Subcutaneous adipose tissue (tissue), 4 donors: ENCODE results near the gene CFDP1. TPM values are rescaled to one million over a fixed set of nuclear protein-coding genes. Genes with fewer than 3 reads are reported as not detected.

Experiments
- total RNA-seq, 4 donors: library from RNA; depleted of rRNA; stranded (reverse); fragments of >200 nt; gene quantifications; one replicate each; pipeline ENCODE4 v1.1.0, GENCODE V29; 2016
- TF ChIP-seq, protein P1 (sequence below): fragments of 450-650 bp; IDR thresholded peaks from one replicate; pipeline ENCODE4 v1.5.1; 2016; ENCODE audit warnings: low read depth, mild to moderate bottlenecking, control low read depth, antibody characterized with exemption, moderate library complexity

CFDP1 gene
- total RNA-seq, 4 donors from 2014 or later, result 38.6 to 60.7 (median 57.0) TPM

DNA sequence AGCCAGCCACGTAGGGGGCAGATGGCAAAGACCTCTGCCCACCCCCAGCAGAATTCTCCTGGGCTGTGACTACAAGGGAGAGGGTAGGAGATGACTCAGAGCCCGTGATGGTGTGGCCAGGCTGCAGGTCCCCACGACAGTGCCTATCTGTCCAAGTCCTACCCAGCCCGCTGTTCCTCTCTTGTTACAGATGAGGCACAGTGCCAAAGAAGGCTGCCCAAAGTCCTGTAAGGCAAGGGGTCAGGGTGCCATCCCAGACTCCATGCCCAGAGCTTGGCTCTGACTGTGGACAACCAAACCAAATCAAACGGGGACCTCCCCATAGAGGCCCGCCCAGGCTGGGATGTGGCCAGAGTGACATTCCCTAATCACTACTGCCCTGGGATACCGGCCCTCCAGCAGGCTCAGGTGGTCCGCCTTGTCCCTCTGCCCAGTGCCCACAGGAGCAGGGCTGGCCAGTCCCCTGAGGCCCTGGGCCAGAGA, 169.3 kb downstream of the CFDP1 start:
- TF ChIP-seq, protein P1, sequence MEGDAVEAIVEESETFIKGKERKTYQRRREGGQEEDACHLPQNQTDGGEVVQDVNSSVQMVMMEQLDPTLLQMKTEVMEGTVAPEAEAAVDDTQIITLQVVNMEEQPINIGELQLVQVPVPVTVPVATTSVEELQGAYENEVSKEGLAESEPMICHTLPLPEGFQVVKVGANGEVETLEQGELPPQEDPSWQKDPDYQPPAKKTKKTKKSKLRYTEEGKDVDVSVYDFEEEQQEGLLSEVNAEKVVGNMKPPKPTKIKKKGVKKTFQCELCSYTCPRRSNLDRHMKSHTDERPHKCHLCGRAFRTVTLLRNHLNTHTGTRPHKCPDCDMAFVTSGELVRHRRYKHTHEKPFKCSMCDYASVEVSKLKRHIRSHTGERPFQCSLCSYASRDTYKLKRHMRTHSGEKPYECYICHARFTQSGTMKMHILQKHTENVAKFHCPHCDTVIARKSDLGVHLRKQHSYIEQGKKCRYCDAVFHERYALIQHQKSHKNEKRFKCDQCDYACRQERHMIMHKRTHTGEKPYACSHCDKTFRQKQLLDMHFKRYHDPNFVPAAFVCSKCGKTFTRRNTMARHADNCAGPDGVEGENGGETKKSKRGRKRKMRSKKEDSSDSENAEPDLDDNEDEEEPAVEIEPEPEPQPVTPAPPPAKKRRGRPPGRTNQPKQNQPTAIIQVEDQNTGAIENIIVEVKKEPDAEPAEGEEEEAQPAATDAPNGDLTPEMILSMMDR, result no peak

DNA sequence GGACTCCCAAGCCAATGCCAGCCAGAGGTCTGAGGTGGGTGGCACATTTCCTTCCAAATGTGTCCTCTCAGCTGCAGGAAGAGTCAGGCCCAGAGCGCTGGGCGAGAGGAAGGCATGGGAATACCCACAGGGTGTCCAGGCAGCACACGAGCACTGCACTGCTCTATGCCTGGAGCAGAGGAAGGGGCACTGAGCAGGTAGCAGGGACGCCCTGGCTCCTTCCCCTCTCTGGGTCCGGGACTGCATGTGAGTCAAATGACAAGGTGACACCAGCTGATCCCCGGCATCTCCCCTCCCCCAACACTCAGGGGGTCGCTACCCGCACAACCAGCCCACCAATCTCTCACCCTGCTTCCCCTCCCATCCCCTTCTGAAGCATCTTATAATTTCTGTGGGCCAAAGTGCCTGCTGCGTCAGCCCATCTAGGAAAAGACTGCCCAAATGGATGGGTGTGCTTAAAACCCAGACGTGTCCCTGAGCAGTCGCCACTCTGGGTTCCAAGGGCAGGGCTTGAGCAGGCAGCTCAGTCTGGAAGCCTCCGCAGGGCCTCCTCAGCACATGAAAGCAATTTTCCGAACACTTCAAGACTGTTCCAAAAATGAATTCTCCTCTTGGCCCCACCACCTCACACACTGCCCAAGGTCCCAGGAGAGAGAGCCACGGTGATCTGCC, 169.9 kb downstream of the CFDP1 start:
- TF ChIP-seq, protein P1, result no peak

DNA sequence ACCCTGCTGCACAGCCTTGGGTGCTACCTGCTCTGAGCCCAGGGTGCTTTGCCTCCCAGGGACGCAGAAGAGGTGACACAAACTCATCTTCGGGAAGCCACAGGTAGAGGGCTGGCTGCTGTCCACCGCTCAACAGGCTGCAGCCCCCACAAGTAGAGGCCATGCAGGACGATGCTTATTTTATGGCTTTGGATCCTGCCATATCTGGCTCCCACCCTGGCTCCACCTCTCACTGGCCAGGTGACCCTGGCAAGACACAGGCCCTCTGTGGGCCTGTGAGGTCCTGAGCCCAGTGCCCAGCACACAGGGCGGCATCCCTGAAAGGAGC, 170.5 kb downstream of the CFDP1 start:
- TF ChIP-seq, protein P1, result no peak

DNA sequence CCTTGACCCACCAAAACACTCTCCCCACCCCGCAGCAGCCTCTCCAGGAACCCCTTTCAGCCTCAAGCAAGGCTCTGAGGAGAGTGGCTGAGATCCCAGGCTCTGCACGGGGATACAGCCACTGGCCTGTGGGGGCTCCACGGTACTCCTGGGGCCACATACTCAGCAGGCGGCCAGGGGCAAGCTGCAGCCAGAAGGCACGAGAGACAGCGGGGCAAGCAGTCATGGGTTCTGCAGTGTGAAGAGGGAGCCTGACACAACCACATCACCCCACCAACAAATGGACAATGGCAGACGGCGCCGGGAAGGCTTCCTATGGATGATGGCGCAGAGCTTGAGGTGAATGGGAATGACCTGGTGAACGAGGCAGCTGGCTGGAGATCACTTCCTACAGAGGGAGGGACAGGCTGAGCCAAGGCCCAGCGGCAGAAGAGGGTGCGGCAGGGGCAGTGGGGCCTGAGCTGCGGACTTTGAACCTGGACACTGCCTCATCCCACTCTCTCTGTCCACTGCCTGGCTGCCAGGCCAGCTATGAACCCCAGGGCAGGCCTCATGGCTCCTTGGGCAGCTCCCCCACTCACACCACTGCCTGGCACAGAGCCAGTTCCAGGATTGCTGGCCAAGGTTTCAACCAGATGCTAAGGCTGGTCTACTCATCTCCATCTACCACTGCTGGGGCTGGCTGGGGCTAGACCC, 171.1 kb downstream of the CFDP1 start:
- TF ChIP-seq, protein P1, result no peak

DNA sequence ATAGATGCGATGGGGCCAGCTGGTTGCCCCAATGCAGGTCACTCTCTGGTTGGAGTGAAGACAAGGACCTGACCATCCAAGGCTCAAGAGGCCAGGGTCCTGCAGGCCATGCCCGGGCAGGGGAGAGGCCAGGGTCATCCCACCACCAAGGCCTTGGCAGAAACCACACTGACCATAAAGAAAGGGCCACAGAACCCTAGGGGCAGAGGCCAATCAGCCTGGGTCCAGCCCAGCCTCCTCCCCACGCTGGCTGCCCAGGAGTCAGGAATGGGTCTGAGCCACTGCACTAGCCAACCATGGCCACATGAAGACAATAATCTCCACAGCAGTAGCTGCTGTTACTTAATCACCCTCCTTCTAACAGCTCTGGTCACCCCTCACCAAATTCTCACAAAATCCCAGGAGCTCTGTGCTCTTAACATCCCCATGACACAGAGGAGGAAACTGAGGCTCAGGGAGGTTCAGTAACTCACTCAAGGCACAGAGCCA, 171.7 kb downstream of the CFDP1 start:
- TF ChIP-seq, protein P1, result no peak

DNA sequence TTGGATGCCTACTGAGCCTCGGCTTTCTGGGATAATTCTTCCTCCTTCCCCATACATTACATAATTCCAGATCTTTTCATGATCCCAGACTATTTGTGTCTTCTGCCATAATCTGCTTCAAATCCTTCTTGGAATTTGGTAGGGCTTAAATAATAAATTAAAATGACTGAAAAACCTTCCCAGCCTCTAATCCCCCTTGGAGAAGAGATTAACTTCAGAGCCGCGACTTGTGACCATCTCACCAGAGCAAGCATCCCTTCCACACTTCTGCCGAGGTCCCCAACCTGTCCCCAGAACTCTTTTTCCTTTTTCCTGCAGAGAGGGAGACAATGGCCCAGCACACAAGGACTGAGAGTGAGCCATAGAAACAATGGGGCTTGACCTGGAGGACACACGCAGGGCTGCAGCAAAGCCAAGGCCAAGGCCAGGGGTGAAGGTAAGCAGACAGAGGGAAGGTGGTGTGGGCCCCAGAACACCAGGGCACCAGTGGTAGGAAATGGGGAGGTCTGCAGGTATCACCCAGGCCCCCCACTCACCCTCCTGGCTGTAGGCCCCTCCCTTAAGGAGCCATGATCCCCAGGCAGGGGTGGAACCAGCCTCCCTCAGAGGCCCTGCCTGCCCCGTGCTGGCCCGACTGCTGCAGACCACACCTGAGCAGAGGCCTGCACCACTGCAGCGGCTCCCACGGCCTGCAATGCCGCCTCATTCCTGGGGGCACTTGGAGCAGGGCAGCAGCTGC, 172.3 kb downstream of the CFDP1 start:
- TF ChIP-seq, protein P1, result no peak

DNA sequence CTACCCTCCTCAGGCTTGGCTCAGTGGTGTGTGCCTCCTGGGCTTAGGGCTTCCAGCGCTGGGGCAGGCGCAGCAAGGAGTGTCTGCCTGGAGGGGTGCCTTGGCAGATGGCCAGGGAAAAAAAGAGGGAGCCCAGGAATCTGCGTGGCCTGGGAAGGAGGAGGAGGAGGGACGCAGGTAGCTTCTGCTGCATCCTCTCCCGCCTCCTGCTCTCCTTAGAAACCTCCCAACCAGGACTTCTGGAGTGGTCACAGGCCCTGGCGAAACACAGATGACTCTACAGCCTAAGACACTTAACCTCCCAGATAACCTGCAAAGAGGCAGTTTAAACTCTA, 174.5 kb downstream of the CFDP1 start:
- TF ChIP-seq, protein P1, result no peak
